NCI-H1092 (cell line): ENCODE data around the gene HSD17B1.

ENCODE experiments used
- DNase-seq: peaks from one replicate; lab custom pipeline; 2025; lab: John Stamatoyannopoulos, UW

Gene HSD17B1

GRCh38 chr17:42566883-42567573 is 14.3 kb downstream of the HSD17B1 start, which contains the start of gene MLX:
MLX (plus strand) TSS chr17:42567100; CDS start chr17:42567125, 25 bp downstream.
- peak; percentile 93 for DNase-seq

GRCh38 chr17:42568341-42569111 is 15.8 kb downstream of the HSD17B1 start:
- no peak for DNase-seq

DNA sequence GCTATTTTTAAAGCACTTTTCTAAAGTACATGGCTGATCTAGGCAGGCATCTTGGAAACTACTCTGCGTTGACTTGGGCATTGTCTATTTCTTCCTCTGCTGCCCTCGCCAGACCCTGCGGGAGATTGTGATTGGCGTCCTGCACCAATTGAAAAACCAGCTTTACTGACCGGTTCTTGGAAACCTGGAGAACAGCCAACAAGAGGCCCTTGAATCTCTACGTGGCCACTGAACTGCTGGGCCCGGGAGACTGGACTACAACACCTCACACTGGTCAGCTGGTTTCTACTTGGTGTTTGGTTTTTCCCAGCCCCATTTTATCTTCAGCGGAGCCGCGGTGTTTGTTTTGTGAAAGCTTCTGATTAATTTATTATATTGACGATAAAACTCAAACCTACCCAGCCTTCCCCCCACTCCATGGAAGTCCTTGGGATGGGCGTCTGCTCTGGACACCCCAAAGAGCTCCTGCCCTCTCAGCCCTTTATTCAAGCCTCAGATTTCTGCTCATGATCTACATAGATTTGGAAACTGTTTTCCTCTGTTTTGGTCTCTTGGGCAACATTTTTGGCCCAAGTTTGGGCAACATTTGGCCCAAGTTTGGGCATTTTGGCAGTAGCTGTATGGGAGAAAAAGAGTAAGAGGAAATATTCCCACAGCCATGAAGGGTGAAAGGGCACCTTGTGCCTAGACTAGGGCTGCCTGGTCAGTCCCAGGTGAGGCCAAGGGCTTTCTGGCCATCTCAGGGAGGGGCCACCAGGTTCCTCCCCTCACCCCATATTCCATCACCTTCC is 18.9 kb downstream of the HSD17B1 start:
- no peak for DNase-seq

DNA sequence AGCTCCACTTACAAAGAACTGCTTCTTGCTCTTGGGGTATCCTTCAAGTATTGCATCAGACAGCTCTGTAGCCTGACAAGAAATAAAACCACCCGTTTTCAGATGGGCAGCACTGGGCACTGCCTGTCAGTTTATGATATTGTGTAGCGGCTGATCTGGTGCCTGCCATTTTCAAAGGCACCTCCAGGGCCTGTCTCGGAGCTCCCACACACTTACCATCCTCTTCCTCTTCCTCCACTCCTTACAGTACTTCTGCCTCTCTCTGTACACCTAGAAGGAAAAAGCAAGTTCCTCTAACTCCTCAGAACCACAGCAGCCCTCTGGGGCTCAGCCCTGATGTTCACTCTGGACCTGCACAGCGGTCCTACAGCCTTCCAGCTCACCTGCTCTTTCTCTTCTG is 20.4 kb downstream of the HSD17B1 start:
- no peak for DNase-seq

DNA sequence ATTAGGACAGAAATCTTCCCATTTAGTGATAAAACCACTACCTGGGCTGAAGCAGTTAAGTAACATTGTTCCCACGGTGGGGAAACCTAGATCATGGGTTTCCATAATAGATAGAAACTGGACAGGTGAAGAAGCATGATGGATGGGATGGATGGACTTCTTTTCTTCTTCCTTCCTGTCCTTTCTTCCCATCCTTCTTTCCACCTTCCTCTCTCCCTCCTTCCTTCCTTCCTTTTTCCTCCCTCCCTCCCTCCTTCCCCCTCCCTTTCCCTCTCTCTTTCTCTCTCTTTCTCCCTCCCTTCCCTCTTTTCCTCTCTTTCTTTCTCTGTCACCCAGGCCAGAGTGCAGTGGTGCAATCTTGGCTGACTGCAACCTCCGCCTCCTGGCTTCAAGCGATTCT is 21.7 kb downstream of the HSD17B1 start:
- no peak for DNase-seq

- DNase-seq, result no peak
Observed at GRCh38 chr17:42577140-42577531, 24.4 kb downstream of the HSD17B1 start.

DNA sequence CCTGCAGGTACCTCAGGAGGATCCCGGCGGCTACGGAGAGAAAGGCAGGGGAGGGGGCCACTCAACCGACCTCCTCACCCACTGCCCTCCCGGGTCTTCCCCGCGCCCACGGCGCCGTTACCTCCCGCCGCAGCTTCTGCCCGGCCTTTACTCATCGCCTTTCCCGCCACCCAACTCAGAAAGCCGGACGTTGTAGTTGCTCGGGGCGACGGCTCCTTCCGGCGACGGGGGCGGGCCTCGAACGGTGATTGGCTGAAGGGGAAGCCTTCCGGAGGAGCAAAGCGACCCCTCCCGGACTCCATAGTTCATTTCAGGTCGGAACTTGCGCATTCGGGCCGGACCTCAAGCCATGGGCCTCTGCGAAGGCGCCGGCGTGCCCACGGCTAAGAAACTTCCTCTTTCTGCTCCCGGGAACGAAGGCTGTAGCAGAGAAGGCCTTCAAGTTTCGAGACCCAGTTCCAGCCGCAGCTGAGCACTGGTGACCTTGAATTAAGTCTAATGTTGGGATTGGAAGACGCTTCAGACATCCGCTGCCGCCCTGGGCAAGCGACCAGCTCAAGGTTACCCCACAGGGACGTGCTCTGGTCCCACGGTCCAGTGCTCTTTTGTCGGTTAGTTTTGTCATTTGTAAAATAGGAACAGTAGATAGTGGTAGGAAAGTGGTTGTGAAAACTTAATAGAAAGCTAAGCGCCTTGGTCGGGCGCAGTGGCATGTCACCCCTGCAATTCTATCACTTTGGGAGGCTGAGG is 25.0 kb downstream of the HSD17B1 start, which contains the start of gene PSMC3IP:
Gene PSMC3IP (minus strand): TSS at position 198 of the 750 bp plus-strand sequence. CDS start 43 bp downstream, at position 155.
- DNase-seq, result peak; percentile 87

DNA sequence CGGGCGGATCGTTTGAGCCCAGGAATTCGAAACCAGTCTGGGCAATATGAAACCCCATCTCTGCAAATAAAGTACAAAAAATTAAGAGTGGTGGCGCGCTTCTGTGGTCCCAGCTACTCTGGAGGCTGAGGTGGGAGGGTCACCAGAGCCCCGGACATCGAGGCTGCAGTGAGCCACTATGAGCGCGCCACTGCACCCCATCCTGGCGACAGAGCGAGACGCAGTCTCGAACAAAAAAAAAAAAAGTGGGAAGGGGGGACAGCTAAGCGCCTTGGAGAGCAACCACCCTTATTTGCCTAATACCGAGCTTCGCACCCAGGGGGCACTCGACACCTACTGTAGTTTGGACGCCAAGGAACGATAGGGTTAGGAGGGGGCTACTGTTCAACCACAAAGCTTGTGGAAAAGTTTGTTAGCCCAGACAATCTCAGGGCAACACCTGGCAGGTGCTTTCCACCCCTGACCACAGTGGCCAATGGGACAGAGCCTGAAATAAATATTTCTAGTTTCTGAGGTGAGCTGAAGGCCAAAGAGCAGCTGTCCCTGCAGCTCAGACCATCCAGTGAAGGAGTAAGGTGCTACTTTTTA is 25.7 kb downstream of the HSD17B1 start:
- peak; percentile 58 for DNase-seq

DNA sequence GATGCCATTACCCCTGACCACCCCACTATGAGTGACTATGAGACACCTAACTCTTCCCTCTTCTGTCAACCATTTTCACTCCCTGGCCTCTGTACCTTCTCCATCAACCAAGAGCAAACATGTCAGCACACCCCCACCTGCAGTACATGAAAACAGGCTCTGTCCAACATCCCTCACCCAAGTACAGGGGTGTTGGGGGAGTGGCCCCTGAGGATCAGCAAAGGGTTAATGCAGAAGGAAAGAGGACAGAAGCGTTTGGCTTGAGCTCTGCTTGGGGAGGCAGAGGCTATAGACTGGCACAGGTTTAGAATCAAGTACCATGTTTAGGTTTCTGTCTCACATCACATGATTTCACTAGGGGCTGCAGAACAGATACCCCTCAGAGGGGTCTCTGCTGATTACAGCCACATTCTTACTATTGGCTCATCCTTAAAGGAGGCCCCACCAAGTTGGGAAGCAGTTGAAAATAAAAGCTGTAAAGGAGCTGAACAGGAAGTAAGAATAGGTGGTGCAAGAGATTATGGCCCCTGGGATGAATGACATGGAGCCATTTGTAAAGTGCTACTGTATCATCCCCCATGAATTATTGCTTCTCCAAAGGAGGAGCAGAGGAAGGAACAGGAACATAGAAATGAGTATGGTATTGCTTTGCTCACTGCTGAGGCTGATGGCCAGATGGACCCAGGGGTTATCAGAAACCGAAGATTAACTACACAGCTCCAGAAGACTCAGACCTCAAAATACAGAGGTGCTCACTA is 27.2 kb downstream of the HSD17B1 start:
- no peak for DNase-seq

DNA sequence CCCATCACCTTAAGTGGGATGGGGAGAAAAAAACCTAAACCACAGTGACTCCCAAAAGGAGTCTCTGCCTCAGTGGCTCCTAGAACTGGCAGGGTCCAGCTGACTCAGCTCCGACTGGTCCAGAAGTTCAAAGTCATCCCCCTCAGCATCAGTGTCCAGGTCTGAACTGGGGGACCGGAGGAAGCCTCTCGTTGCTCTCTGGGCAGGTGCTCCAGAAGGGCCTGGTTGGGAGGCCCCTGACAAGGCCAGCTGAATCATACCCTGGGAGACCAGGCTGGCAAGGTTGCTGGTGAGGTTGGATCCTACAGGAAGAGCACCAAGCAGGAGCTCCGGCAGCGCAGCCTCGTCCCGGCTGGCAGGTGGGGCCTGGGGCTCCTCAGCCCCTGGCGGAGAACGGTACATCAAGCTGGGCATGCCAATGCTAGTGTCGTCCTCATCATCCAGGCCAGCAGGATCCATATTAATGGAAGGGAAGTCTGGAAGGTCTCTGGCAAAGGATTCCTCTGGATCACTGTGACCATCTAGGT is 29.1 kb downstream of the HSD17B1 start:
- DNase-seq, result no peak

- no peak for DNase-seq
Observed at GRCh38 chr17:42584880-42585279, 32.2 kb downstream of the HSD17B1 start.

DNA sequence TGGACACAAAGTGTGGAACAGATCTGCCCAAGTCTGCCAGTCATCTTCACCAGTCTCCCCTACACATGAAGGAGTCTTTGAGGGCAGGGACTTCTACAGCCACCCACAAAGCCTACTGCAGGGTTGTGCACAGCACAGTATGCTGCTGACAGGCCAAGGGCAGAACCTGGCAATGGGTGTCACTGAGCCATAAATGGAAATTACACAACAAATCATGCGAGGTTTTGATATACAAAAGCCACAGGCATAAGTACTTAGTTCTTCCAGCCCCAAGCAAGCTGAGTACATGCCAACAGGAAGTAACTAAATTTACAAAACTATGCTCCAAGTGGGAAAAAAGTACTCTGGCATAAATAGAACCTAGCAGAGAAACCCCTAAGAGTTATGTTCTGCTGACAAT is 32.6 kb downstream of the HSD17B1 start:
- DNase-seq, result no peak

DNA sequence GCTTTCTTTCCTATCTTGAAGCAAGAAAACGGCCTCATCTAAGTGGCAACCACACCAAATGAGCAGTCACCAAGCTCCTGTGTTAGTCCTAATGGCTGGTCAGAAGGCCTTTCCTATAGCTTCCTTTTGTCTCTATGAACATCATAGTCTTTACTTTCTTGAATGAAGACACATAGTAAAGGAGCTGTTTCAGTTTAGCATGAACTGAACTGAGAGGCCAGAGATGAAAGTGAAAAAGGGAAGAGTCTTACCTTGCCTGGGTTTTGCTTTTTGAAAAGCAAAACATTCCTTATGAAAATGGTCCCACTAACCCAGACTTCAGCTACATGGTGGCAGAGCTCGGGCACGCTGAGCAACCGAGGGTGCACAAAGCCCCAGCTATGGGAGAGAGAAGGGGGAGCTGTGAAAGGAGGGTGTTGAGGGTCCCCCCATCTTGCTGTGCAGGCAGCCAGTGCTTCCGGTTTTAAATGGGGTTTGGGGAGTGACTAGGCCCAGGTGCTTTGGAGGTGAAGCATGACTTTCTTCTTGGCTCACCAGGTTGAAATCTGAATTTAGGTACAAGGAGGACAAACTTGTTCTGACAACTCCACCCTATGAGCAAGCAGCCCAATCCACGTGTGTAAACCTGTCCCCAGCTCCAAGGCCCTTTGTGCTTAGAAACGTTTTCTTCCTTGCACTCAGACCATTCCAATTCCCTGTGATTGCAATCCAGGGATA is 33.9 kb downstream of the HSD17B1 start:
- DNase-seq, result no peak

DNA sequence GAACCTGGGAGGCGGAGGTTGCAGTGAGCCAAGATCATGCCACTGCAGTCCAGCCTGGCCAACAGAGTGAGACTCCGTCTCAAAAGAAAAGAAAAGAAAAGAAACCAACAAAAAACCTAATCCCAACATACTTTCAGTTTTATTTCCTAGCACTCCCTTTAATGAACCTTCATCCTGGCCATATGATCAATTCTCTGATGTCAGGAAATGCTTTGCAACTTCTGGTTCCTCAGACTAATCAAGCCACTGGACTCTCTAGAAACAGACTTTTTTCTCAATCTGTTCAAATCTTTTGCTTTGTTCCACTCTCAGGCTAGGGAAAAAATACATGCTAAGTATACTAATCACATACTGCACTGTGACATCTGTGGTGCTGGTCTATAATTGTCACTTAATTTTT is 38.2 kb downstream of the HSD17B1 start:
- no peak for DNase-seq

DNA sequence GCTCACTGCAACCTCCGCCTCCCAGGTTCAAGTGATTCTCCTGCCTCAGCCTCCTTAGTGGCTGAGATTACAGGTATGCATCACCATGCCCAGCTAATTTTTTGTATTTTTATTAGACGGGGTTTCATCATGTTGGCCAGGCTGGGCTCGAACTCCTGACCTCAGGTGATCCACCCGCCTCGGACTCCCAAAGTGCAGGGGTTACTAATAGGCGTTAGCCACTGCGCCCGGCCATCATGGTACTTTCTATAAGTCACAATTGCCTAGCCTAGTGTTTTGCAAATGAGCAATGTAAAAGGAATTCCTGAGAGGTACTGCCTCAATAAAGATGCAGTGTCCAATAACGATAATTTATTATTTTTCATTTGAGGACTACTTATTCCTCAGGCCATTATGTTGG is 38.7 kb downstream of the HSD17B1 start:
- DNase-seq, result no peak

- DNase-seq, result no peak
Observed at GRCh38 chr17:42596386-42596785, 43.7 kb downstream of the HSD17B1 start.

DNA sequence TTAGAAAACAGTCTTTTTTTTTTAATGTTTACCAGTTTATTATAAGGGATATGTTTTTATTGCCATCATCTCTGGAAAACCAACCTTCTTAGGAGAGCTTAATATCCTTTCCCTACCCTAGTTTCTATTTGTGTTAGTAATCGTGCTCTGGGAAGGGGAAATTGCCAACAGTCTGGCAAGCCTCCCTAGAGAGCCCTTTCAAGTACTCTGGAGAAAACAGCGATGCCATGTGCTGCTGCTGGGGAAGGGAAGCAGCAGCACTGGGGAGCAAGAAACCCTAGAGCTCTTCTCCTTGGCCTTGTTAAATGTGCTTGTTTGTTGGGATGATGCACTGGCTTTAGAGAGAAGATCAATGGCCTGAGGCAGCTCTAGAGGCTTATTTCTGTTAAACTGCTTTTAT is 46.2 kb downstream of the HSD17B1 start:
- DNase-seq, result peak; percentile 30

DNA sequence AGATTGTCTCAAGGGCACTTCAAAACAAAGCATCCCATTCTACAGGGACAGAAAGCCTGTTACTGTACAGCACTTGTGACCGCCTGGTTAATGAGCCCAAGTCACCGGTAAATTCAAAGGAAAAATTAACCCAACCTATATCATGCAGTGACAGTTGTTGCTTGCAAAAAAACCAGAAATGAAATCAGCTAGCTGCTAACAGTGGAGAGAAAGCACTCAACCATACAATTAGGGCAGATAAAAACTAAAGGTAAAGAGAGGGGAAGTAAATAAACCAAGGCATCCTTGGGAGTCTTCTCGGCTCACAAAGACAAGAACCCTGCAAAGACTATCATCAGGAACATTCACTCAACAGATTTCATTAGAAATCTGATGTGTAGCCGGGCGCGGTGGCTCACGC is 50.6 kb downstream of the HSD17B1 start:
- DNase-seq, result no peak
